ENCODE data around the gene RAD51B.

Gene RAD51B

DNA sequence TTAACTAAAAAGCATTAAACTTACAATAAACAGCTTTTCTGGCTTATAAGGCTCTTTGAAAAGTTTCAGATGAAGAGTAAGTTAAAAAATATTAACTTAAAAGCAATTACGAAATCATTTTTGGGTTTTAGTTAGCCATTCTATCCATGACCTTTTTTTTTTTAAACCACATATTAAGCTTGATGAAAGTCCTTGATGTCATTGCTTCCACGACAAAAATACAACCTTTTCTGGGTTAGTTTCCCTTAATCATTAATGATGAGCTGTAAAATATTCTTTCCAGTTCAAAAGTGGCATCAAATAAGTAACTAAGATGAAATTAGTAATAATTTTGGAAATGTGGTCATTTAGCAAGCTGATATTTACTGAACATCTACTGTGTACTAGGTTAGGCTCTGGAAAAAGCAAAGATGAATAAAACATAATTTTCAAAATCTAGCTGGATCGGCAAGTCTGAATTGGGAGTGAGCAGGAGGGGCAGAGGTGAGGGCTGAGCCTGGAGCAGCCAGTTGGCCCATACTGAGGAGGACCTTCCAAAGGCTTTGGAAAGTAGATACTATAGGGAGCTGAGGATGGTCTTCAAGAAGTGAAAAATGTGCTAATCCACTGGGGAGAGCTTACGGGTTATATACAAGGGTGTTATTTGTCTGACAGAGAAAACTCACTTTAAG lies 628.1 kb downstream of the RAD51B start:
- Histone ChIP-seq H3K4me1 (ENCODE audit: insufficient read depth, insufficient read length) (peaks cover 2% of the 10 kb centered on the region), H3K9ac (ENCODE audit: insufficient read length, low read depth) (no peak overlapping the region), H3K9me3 (ENCODE audit: insufficient read depth, low read length) (no peaks in the 10 kb centered on the region), H3K27me3 (ENCODE audit: insufficient read depth, insufficient read length) (no peaks in the 10 kb centered on the region), H3K4me3 (ENCODE audit: insufficient read length, low read depth) (no peak overlapping the region), H3K36me3 (ENCODE audit: insufficient read depth, insufficient read length, low read length) (no peaks in the 10 kb centered on the region)
- TF ChIP-seq ZNF274 (IDR thresholded peaks at IDR 0.05; ENCODE audit: low read depth, low read length) (no peak), YY1 (IDR thresholded peaks at IDR 0.05; ENCODE audit: insufficient read depth, insufficient read length) (no peak), SUZ12 (IDR thresholded peaks at IDR 0.05; ENCODE audit: extremely low read depth, insufficient read depth, insufficient read length) (no peak)
- no peak for DNase-seq (ENCODE audit: low read depth, low spot score)

DNA sequence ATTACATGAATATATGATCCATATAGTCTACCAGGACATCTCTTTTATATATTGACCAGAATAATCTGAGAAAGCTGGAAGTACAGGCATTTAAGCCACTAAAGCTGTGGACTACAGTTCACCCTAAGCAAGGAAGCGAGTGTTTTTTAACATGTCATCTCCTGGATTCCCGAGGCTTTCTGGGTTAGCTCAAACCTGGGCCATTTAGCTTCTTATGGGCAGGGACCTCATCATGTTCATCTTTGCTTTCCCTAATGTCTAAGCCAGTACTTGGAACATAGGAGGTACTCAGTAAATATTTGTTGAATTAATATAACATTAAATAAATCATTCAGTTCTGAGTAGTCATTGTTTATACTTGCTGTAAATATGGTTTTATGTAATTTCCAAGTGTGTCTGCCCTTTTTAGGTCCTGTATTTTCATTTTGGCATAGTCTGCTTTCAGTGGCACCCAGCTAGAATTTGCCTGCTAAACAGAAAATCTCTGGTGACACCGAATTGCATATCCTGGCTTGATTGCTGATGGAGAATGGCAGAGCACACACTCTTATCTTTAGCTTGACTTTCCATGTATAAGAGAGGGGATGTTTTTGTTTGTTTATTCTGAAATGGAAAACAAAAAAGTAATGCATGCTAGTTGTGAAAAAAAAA lies 628.8 kb downstream of the RAD51B start:
- Histone ChIP-seq H3K4me1 (ENCODE audit: insufficient read depth, insufficient read length) (peaks cover 2% of the 10 kb centered on the region), H3K9ac (ENCODE audit: insufficient read length, low read depth) (no peak overlapping the region), H3K4me3 (ENCODE audit: insufficient read length, low read depth) (no peak overlapping the region), H3K27me3 (ENCODE audit: insufficient read depth, insufficient read length) (no peaks in the 10 kb centered on the region), H3K36me3 (ENCODE audit: insufficient read depth, insufficient read length, low read length) (no peaks in the 10 kb centered on the region), H3K9me3 (ENCODE audit: insufficient read depth, low read length) (no peaks in the 10 kb centered on the region)
- DNase-seq (ENCODE audit: low read depth, low spot score): no peak
- no peak for TF ChIP-seq YY1 (IDR thresholded peaks at IDR 0.05; ENCODE audit: insufficient read depth, insufficient read length)
- TF ChIP-seq SUZ12 (IDR thresholded peaks at IDR 0.05; ENCODE audit: extremely low read depth, insufficient read depth, insufficient read length): no peak
- no peak for TF ChIP-seq ZNF274 (IDR thresholded peaks at IDR 0.05; ENCODE audit: low read depth, low read length)

DNA sequence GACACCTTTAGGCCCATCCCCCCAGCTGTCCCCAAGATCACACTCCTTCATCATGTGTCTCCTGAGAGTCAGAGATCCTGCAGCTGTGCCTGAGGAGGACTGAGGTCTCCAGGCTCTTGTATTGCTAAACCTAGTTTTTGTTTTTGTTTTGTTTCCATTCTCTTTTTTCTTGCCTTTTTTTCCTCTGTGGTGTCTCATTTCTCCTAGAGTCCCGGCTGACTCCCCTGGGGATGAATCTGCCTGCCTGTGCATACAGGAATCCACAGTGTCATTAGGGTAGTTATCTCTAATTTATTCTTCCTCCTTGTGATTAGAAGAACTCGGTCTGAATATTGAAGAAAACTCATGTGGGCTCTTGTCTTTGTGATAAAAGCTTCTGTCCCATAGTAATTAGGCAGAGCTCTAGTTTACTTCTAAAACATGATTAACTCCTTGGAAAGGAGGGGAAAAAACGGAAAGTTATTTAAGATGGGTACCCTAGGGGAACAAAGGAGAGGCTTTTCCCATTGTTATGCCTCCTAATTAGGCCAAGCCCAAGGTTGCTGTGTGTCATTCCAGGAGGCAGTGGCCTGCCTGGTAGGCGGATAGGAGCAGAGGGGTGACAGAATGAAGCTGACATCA lies 630.1 kb downstream of the RAD51B start:
- no peaks in the 10 kb centered on the region for H3K9me3 ChIP-seq (ENCODE audit: insufficient read depth, low read length)
- TF ChIP-seq ZNF274 (IDR thresholded peaks at IDR 0.05; ENCODE audit: low read depth, low read length): no peak
- no peak for TF ChIP-seq YY1 (IDR thresholded peaks at IDR 0.05; ENCODE audit: insufficient read depth, insufficient read length)
- TF ChIP-seq SUZ12 (IDR thresholded peaks at IDR 0.05; ENCODE audit: extremely low read depth, insufficient read depth, insufficient read length): no peak
- no peak overlapping the region for H3K4me3 ChIP-seq (ENCODE audit: insufficient read length, low read depth)
- H3K4me1 ChIP-seq (ENCODE audit: insufficient read depth, insufficient read length): peaks cover 2% of the 10 kb centered on the region
- no peak overlapping the region for H3K9ac ChIP-seq (ENCODE audit: insufficient read length, low read depth)
- no peaks in the 10 kb centered on the region for H3K36me3 ChIP-seq (ENCODE audit: insufficient read depth, insufficient read length, low read length)
- DNase-seq (ENCODE audit: low read depth, low spot score): peak; percentile 80
- H3K27me3 ChIP-seq (ENCODE audit: insufficient read depth, insufficient read length): no peaks in the 10 kb centered on the region

DNA sequence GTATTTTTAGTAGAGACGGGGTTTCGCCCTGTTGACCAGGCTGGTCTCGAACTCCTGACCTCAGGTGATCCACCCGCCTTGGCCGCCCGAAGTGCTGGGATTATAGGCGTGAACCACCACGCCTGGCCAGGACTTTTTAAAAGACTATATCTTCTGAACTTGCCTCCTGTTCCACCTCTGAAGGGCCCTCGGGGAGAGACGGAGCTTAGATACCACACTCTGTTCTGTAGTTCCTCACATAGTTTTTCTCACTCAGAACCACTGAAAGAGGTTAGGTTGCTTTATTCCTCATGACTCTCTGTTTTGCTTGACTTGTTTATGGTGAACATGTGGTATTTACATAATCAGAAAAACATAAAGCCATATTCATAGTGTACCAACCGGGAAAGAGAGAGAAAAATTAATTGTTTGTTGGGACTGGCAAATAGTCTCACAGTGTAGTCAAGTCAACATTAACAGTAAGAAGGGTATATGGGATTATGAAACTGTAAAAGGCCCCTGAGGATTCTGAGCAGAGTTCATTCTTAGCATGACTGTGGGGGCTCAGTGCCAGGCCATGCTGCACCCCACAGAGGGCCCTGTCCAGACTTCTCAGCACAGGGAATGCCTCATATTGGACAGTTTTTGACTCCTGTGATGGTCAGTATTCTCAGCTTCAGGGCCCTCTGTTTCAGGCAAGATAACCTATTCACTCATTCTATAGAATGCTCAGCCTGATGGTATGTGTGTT lies 631.0 kb downstream of the RAD51B start:
- H3K36me3 ChIP-seq (ENCODE audit: insufficient read depth, insufficient read length, low read length): no peaks in the 10 kb centered on the region
- TF ChIP-seq ZNF274 (IDR thresholded peaks at IDR 0.05; ENCODE audit: low read depth, low read length) (no peak), SUZ12 (IDR thresholded peaks at IDR 0.05; ENCODE audit: extremely low read depth, insufficient read depth, insufficient read length) (no peak), YY1 (IDR thresholded peaks at IDR 0.05; ENCODE audit: insufficient read depth, insufficient read length) (no peak)
- H3K9ac ChIP-seq (ENCODE audit: insufficient read length, low read depth): peak overlapping the region; percentile 28
- H3K4me1 ChIP-seq (ENCODE audit: insufficient read depth, insufficient read length): peaks cover 2% of the 10 kb centered on the region
- no peaks in the 10 kb centered on the region for H3K27me3 ChIP-seq (ENCODE audit: insufficient read depth, insufficient read length)
- H3K4me3 ChIP-seq (ENCODE audit: insufficient read length, low read depth): no peak overlapping the region
- no peaks in the 10 kb centered on the region for H3K9me3 ChIP-seq (ENCODE audit: insufficient read depth, low read length)
- DNase-seq (ENCODE audit: low read depth, low spot score): no peak

DNA sequence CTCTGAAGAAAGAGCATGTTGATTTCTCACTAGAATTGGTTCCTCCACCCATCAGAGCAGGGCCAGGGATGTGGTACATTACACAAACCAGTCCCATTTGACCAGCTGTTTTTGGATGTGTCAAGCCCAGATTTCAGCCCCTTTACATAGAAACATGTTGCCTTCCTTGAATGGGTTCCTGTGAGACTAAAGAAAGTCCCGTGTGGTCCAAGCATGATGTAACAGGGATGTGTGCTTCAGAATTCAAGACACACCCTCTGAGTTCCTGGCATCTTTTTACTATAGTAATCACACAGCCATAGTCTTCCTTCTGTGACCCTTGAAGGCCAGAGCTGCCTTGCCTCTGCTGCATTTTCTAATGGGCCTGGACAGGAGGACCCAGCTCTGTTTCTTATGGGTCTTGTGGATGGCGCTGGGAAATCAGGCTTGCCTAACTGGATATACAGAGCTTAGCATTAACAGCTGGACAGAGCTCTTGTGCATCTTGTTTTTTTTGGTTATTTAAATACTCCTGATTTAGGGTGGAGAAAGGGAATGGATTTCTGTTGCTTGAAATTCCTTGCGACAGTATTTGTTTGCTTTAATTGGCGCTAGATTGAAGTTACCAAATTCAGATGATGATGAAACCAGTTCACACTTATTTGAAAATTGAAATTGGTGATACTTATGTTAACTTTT lies 632.3 kb downstream of the RAD51B start:
- DNase-seq (ENCODE audit: low read depth, low spot score): no peak
- Histone ChIP-seq H3K27me3 (ENCODE audit: insufficient read depth, insufficient read length) (no peaks in the 10 kb centered on the region), H3K4me1 (ENCODE audit: insufficient read depth, insufficient read length) (peaks cover 2% of the 10 kb centered on the region), H3K9ac (ENCODE audit: insufficient read length, low read depth) (no peak overlapping the region), H3K36me3 (ENCODE audit: insufficient read depth, insufficient read length, low read length) (no peaks in the 10 kb centered on the region), H3K4me3 (ENCODE audit: insufficient read length, low read depth) (no peak overlapping the region), H3K9me3 (ENCODE audit: insufficient read depth, low read length) (no peaks in the 10 kb centered on the region)
- TF ChIP-seq YY1 (IDR thresholded peaks at IDR 0.05; ENCODE audit: insufficient read depth, insufficient read length): no peak
- no peak for TF ChIP-seq SUZ12 (IDR thresholded peaks at IDR 0.05; ENCODE audit: extremely low read depth, insufficient read depth, insufficient read length)
- TF ChIP-seq ZNF274 (IDR thresholded peaks at IDR 0.05; ENCODE audit: low read depth, low read length): no peak

DNA sequence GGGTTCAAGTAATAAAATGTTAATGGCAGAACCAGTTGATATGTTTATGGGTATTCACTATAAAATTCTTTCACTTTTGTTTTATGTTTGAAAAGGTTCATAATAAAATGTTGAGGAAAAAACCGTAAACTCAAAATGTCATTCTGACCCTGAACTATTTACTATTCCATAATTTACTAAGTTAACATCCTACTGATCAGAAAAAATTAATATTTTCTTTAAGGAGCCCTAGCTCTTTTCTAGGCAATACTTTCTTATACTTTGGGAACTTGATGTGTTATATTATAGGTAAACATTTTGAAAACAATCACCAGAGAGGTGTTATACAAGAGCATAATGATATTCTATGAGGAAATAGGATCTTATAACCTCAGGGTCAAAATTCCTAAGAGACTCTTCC lies 638.7 kb downstream of the RAD51B start:
- no peak for DNase-seq (ENCODE audit: low read depth, low spot score)
- Histone ChIP-seq H3K4me1 (ENCODE audit: insufficient read depth, insufficient read length) (peaks cover 3% of the 10 kb centered on the region), H3K9ac (ENCODE audit: insufficient read length, low read depth) (no peak overlapping the region), H3K4me3 (ENCODE audit: insufficient read length, low read depth) (no peak overlapping the region), H3K27me3 (ENCODE audit: insufficient read depth, insufficient read length) (no peaks in the 10 kb centered on the region), H3K9me3 (ENCODE audit: insufficient read depth, low read length) (no peaks in the 10 kb centered on the region), H3K36me3 (ENCODE audit: insufficient read depth, insufficient read length, low read length) (no peaks in the 10 kb centered on the region)
- no peak for TF ChIP-seq YY1 (IDR thresholded peaks at IDR 0.05; ENCODE audit: insufficient read depth, insufficient read length)
- no peak for TF ChIP-seq ZNF274 (IDR thresholded peaks at IDR 0.05; ENCODE audit: low read depth, low read length)
- TF ChIP-seq SUZ12 (IDR thresholded peaks at IDR 0.05; ENCODE audit: extremely low read depth, insufficient read depth, insufficient read length): no peak
